ENCODE results near the gene SPOCK1. TPM values are rescaled to one million over a fixed set of nuclear protein-coding genes. Genes with fewer than 3 reads are reported as not detected.

The SPOCK1 gene
- polyA plus RNA-seq, 2 of the 4 experiments (the other 2 are of a cell fraction) = 28.9 to 40.8 TPM

- no peak for ATAC-seq
- H3K4me3 ChIP-seq = no peak overlapping the region
- ChIA-PET CTCF (no interaction called here), POLR2A (no interaction called here)
- H3K9me3 ChIP-seq = no peaks in the 10 kb centered on the region
- H3K27ac ChIP-seq = no peak overlapping the region
- WGBS (ENCODE audit: missing lambda C conversion rate) = 85% methylated on average over 2 of the region's 2 CpGs
- peaks cover 44% of the 10 kb centered on the region for H3K4me1 ChIP-seq
- no peak for TF ChIP-seq MAX (IDR thresholded peaks at IDR 0.05)
- no peak for TF ChIP-seq ZFP36 (IDR thresholded peaks at IDR 0.05; ENCODE audit: borderline replicate concordance, partially characterized antibody)
- no peak for TF ChIP-seq JUNB (IDR thresholded peaks at IDR 0.05)
- no peak for TF ChIP-seq CBX8 (IDR thresholded peaks at IDR 0.05)
- TF ChIP-seq HOXB5 (CRISPR knock-in tag; IDR thresholded peaks at IDR 0.05) = no peak
- TF ChIP-seq BHLHE40 (IDR thresholded peaks at IDR 0.05; ENCODE audit: low read depth, low read length) = no peak
- no peak for TF ChIP-seq ZSCAN20 (CRISPR knock-in tag; IDR thresholded peaks at IDR 0.05)
- TF ChIP-seq NFE2L2 (conservative IDR thresholded peaks at IDR 0.05; ENCODE audit: low read length) = no peak
- no peak for TF ChIP-seq BCL3 (IDR thresholded peaks at IDR 0.05)
- TF ChIP-seq CHD4 (IDR thresholded peaks at IDR 0.05; ENCODE audit: borderline replicate concordance) = no peak
- no peak for TF ChIP-seq EHMT2 (IDR thresholded peaks at IDR 0.05; ENCODE audit: low read depth)
- TF ChIP-seq NR3C1 (IDR thresholded peaks at IDR 0.05) = no peak
- H3K4me2 ChIP-seq = no peak overlapping the region
- DNase-seq (ENCODE audit: low read depth in 1 of 2, low spot score in 1 of 2) = no peak
- FAIRE-seq = no peak
These were observed 283.3 kb downstream of the SPOCK1 start for GRCh38 chr5:137215780-137216179.

GRCh38 chr5:137215261-137215660 lies 283.9 kb downstream of the SPOCK1 start:
- H3K9me3 ChIP-seq = no peaks in the 10 kb centered on the region
- ChIA-PET CTCF (interaction anchor here (1.6 kb wide), 1 partner anchor 11 kb away, joined by 5 read pairs; no protein-coding TSS in a partner anchor), POLR2A (no interaction called here)
- no peak for TF ChIP-seq HEYL (CRISPR knock-in tag; IDR thresholded peaks at IDR 0.05)
- TF ChIP-seq HMGXB4 (CRISPR knock-in tag; IDR thresholded peaks at IDR 0.05; ENCODE audit: borderline replicate concordance) = no peak
- no peak for TF ChIP-seq BHLHE40 (IDR thresholded peaks at IDR 0.05; ENCODE audit: low read depth, low read length)
- no peak for TF ChIP-seq MAX (IDR thresholded peaks at IDR 0.05)
- no peak for TF ChIP-seq FOXS1 (CRISPR knock-in tag; IDR thresholded peaks at IDR 0.05)
- no peak for TF ChIP-seq KDM5A (IDR thresholded peaks at IDR 0.05)
- no peak for TF ChIP-seq KDM1A (IDR thresholded peaks at IDR 0.05; ENCODE audit: low read depth)
- TF ChIP-seq POLR2A (IDR thresholded peaks at IDR 0.05; ENCODE audit: low read length) = no peak
- TF ChIP-seq MAZ (IDR thresholded peaks at IDR 0.05; ENCODE audit: borderline replicate concordance, low read depth, low read length) = no peak
- TF ChIP-seq HDAC2 (IDR thresholded peaks at IDR 0.05) = no peak
- no peak for TF ChIP-seq NPAS2 (CRISPR knock-in tag; IDR thresholded peaks at IDR 0.05; ENCODE audit: borderline replicate concordance)
- no peak for TF ChIP-seq TFCP2L1 (CRISPR knock-in tag; IDR thresholded peaks at IDR 0.05)
- WGBS (ENCODE audit: missing lambda C conversion rate) = 72% methylated on average over 1 of the region's 1 CpG
- no peak overlapping the region for H3K4me3 ChIP-seq
- H3K4me1 ChIP-seq = peaks cover 41% of the 10 kb centered on the region
- no peak overlapping the region for H3K27ac ChIP-seq
- FAIRE-seq (no peak), DNase-seq (ENCODE audit: low read depth in 1 of 2, low spot score in 1 of 2) (no peak), ATAC-seq (no peak)
- H3K4me2 ChIP-seq = peak overlapping the region; percentile 24; the same call in 1 of the 3 replicates
